SK-N-SH (cell line): ENCODE data around the gene ACP5. TPM values are rescaled to one million over a fixed set of nuclear protein-coding genes. Genes with fewer than 3 reads are reported as not detected.

Experiments used
- CTCF ChIA-PET: fragments of 300-600, 350-600 bp; formaldehyde crosslinking; extraction: SDS; loops from one replicate; lab custom pipeline; 2021; lab: Yijun Ruan, JAX
- POLR2A ChIA-PET: fragments of 350-600 bp; sonication (Branson Sonifier 250); formaldehyde crosslinking; extraction: SDS; loops from one replicate; lab custom pipeline; 2020; ENCODE audit warnings: antibody characterized with exemption, inconsistent platforms; lab: Yijun Ruan, JAX
- DNase-seq: peaks from one replicate; pipeline ENCODE4 v3.0.0; 2012
- H2AFZ ChIP-seq: fragments of 200-600 bp; sonication (generic); 2 replicates; pipeline ENCODE4 v1.8.1; 2016; ENCODE audit warnings: antibody characterized with exemption, mild to moderate bottlenecking, low read depth
- H3F3A ChIP-seq: fragments of 200-600 bp; sonication (generic); replicated peaks from 2 replicates; pipeline ENCODE3; 2016; ENCODE audit warnings: antibody characterized with exemption, mild to moderate bottlenecking; ENCODE audit not compliant: insufficient read depth
- H3K27ac ChIP-seq, 2 experiments: fragments of 200-500 bp in 1 of 2; fragments of 200-600 bp in 1 of 2; sonication (Bioruptor generic) in 1 of 2; sonication (generic), shearing (Covaris generic) in 1 of 2; 2 replicates each; pipeline versions ENCODE4 v1.5.1 to v1.6.1; 2014 to 2016; ENCODE audit warnings: low read depth in 2 of 2, inconsistent platforms in 1 of 2, low read length in 1 of 2, mild to moderate bottlenecking in 1 of 2, mixed read lengths in 1 of 2
- H3K27me3 ChIP-seq: fragments of 200-600 bp; sonication (generic), shearing (Covaris generic); 2 replicates; pipeline ENCODE4 v1.6.1; 2016; ENCODE audit warnings: mixed run types; ENCODE audit not compliant: insufficient read depth
- H3K36me3 ChIP-seq, 2 experiments: fragments of 200-500 bp in 1 of 2; fragments of 200-600 bp in 1 of 2; sonication (Bioruptor generic) in 1 of 2; sonication (generic) in 1 of 2; replicated peaks in 1 of 2; 2 replicates each; pipeline versions ENCODE3 to v1.5.1; 2014 to 2016; ENCODE audit warnings: low read length in 1 of 2, mild to moderate bottlenecking in 1 of 2; ENCODE audit not compliant: insufficient read depth in 2 of 2, control insufficient read depth in 1 of 2
- H3K4me1 ChIP-seq, 2 experiments: fragments of 200-500 bp in 1 of 2; fragments of 200-600 bp in 1 of 2; sonication (Bioruptor generic) in 1 of 2; sonication (generic), shearing (Covaris generic) in 1 of 2; 2 replicates each; pipeline versions ENCODE4 v1.5.1 to v1.6.1; 2014 to 2016; ENCODE audit warnings: low read depth in 1 of 2, low read length in 1 of 2, mixed run types in 1 of 2; ENCODE audit not compliant: insufficient read depth in 2 of 2, control insufficient read depth in 1 of 2
- H3K4me2 ChIP-seq: fragments of 200-600 bp; sonication (generic), shearing (Covaris generic); 2 replicates; pipeline ENCODE4 v1.6.1; 2017; ENCODE audit warnings: mixed run types
- H3K4me3 ChIP-seq, 2 experiments: fragments of 200-500 bp in 1 of 2; fragments of 200-600 bp in 1 of 2; sonication (Bioruptor generic) in 1 of 2; sonication (generic), shearing (Covaris generic) in 1 of 2; 2 replicates each; pipeline versions ENCODE4 v1.5.1 to v1.8.1; 2014 to 2016; ENCODE audit warnings: low read depth in 2 of 2, inconsistent platforms in 1 of 2, low read length in 1 of 2, mild to moderate bottlenecking in 1 of 2, mixed read lengths in 1 of 2, moderate library complexity in 1 of 2
- H3K79me2 ChIP-seq: fragments of 200-600 bp; sonication (generic); 2 replicates; pipeline ENCODE4 v1.8.1; 2017; ENCODE audit warnings: mild to moderate bottlenecking; ENCODE audit not compliant: insufficient read depth
- H3K9ac ChIP-seq: fragments of 200-600 bp; sonication (generic); 2 replicates; pipeline ENCODE4 v1.6.1; 2017; ENCODE audit warnings: mixed run types
- H3K9me2 ChIP-seq: fragments of 200-600 bp; sonication (generic); 2 replicates; pipeline ENCODE4 v1.6.1; 2017; ENCODE audit warnings: mixed run types
- H3K9me3 ChIP-seq: fragments of 200-600 bp; sonication (generic); 2 replicates; pipeline ENCODE4 v1.6.1; 2017; ENCODE audit warnings: mixed run types, mild to moderate bottlenecking, moderate library complexity
- H4K20me1 ChIP-seq: fragments of 200-600 bp; sonication (generic); 2 replicates; pipeline ENCODE4 v1.6.1; 2017; ENCODE audit warnings: mild to moderate bottlenecking, mixed run types; ENCODE audit not compliant: insufficient read depth
- CHD2 ChIP-seq: fragments of 150-350 bp; IDR thresholded peaks from 2 replicates; pipeline ENCODE4 v1.6.1; 2018; ENCODE audit warnings: low read length; ENCODE audit not compliant: partially characterized antibody
- CTCF ChIP-seq: fragments of 200-600 bp; sonication (generic); IDR thresholded peaks from 2 replicates; pipeline ENCODE4 v1.6.1; 2017; ENCODE audit warnings: antibody characterized with exemption, mild to moderate bottlenecking, moderate library complexity
- ELF1 ChIP-seq: IDR thresholded peaks from 2 replicates; pipeline ENCODE4 v1.4.0; 2012
- EZH2phosphoT487 ChIP-seq: fragments of 200-600 bp; sonication (generic); IDR thresholded peaks from 2 replicates; pipeline ENCODE4 v1.6.1; 2017; ENCODE audit warnings: low read depth, mixed run types, mild to moderate bottlenecking, antibody characterized with exemption, moderate library complexity, borderline replicate concordance
- FOXJ3 ChIP-seq: sonication (generic); formaldehyde crosslinking; IDR thresholded peaks from 2 replicates; pipeline ENCODE4 v1.5.1; 2020; ENCODE audit warnings: mild to moderate bottlenecking, missing genetic modification reagents
- FOXM1 ChIP-seq: IDR thresholded peaks from 2 replicates; pipeline ENCODE4 v1.4.0; 2012; ENCODE audit warnings: low read depth, mild to moderate bottlenecking
- GATA2 ChIP-seq: sonication (generic); formaldehyde crosslinking; IDR thresholded peaks from 2 replicates; pipeline ENCODE4 v1.5.0; 2020; ENCODE audit warnings: mild to moderate bottlenecking, missing genetic modification reagents
- JUND ChIP-seq: IDR thresholded peaks from 2 replicates; pipeline ENCODE4 v1.4.0; 2012
- MAX ChIP-seq: IDR thresholded peaks from 2 replicates; pipeline ENCODE4 v1.4.0; 2012; ENCODE audit warnings: low read depth
- MXI1 ChIP-seq: IDR thresholded peaks from 2 replicates; pipeline ENCODE4 v1.6.1; 2012; ENCODE audit warnings: mild to moderate bottlenecking, low read depth, low read length, improper control_type of control experiment
- NFIC ChIP-seq: IDR thresholded peaks from 2 replicates; pipeline ENCODE4 v1.4.0; 2012; ENCODE audit warnings: borderline replicate concordance
- PBX3 ChIP-seq: IDR thresholded peaks from 2 replicates; pipeline ENCODE4; 2012
- POLR2AphosphoS5 ChIP-seq: IDR thresholded peaks from 2 replicates; pipeline ENCODE4 v1.6.1; 2012; ENCODE audit warnings: low read depth, low read length
- RAD21 ChIP-seq: IDR thresholded peaks from 2 replicates; pipeline ENCODE4 v1.6.1; 2012; ENCODE audit warnings: mild to moderate bottlenecking, low read length
- REST ChIP-seq: IDR thresholded peaks from 2 replicates; pipeline ENCODE4 v1.6.1; 2012; ENCODE audit warnings: mild to moderate bottlenecking, low read depth, low read length, moderate library complexity
- RXRA ChIP-seq: IDR thresholded peaks from 2 replicates; pipeline ENCODE4 v1.4.0; 2012; ENCODE audit warnings: low read depth, mild to moderate bottlenecking, borderline replicate concordance
- SIN3A ChIP-seq: IDR thresholded peaks from 2 replicates; pipeline ENCODE4 v1.6.1; 2012; ENCODE audit warnings: low read depth, mild to moderate bottlenecking, low read length, moderate library complexity, borderline replicate concordance
- SMC3 ChIP-seq: IDR thresholded peaks from 2 replicates; pipeline ENCODE4 v1.6.1; 2012; ENCODE audit warnings: low read depth, low read length, improper control_type of control experiment
- TAF1 ChIP-seq: IDR thresholded peaks from 2 replicates; pipeline ENCODE4 v1.6.1; 2012; ENCODE audit warnings: low read depth, mild to moderate bottlenecking, low read length, moderate library complexity, borderline replicate concordance
- TEAD4 ChIP-seq: IDR thresholded peaks from 2 replicates; pipeline ENCODE4 v1.4.0; 2012; ENCODE audit warnings: mild to moderate bottlenecking, borderline replicate concordance; ENCODE audit not compliant: insufficient read depth
- USF1 ChIP-seq: IDR thresholded peaks from 2 replicates; pipeline ENCODE4 v1.4.0; 2012; ENCODE audit warnings: low read depth, borderline replicate concordance
- ZBTB33 ChIP-seq: IDR thresholded peaks from 2 replicates; pipeline ENCODE4 v1.4.0; 2012; ENCODE audit warnings: low read depth, borderline replicate concordance
- WGBS: methylation state at CpG from one replicate; pipeline ENCODE4 v1.1.6; 2017; ENCODE audit warnings: low lambda C conversion rate; 5-methylcytosine and 5-hydroxymethylcytosine counted together
- polyA plus RNA-seq, 3 experiments: library from polyadenylated mRNA; depleted of rRNA; stranded (reverse); fragments of >200 nt; gene quantifications; 2 replicates each; pipeline ENCODE4 v1.2.3, GENCODE V29; 2012

ACP5 gene
- polyA plus RNA-seq, 1 of the 3 experiments (the other 2 are of a cell fraction) = 0.87 TPM

GRCh38 chr19:11587302-11587974 lies 10.0 kb upstream of the ACP5 start (continued):
- TF ChIP-seq MXI1 = no peak
- no peak for TF ChIP-seq NFIC
- TF ChIP-seq SIN3A = no peak
- TF ChIP-seq MAX = no peak
- TF ChIP-seq CHD2 = no peak
- TF ChIP-seq FOXM1 = no peak
- no peak for TF ChIP-seq ZBTB33
- no peak for TF ChIP-seq USF1
- TF ChIP-seq CTCF = peak; percentile 91
- TF ChIP-seq GATA2 = no peak
- no peak for TF ChIP-seq ELF1
- no peak for TF ChIP-seq POLR2AphosphoS5
- no peak for TF ChIP-seq TEAD4
- peak; percentile 90 for TF ChIP-seq RAD21

GRCh38 chr19:11586331-11586730 lies 8.9 kb upstream of the ACP5 start:
- ChIA-PET POLR2A (interaction anchor here (0.6 kb wide), 1 partner anchor 360 kb away, joined by 3 read pairs; no protein-coding TSS in a partner anchor), CTCF (interaction anchor here (0.9 to 3.3 kb wide), 5 partner anchors 10 to 90 kb away, joined by 3 to 22 read pairs (median 4); partner anchors contain the start of gene ELOF1)
- Histone ChIP-seq H3K27ac (no peak overlapping the region), H3K4me1 (no peaks in the 10 kb centered on the region; a peak in 1 of 4 replicates), H3K79me2 (no peaks in the 10 kb centered on the region), H3K27me3 (no peaks in the 10 kb centered on the region), H3K9me2 (no peaks in the 10 kb centered on the region), H4K20me1 (no peaks in the 10 kb centered on the region), H3K4me3 (no peak overlapping the region), H3F3A (peaks cover 3% of the 10 kb centered on the region), H3K9me3 (no peaks in the 10 kb centered on the region), H3K36me3 (no peaks in the 10 kb centered on the region), H3K9ac (no peak overlapping the region), H2AFZ (no peak overlapping the region), H3K4me2 (no peak overlapping the region)
- TF ChIP-seq TAF1 (no peak), FOXJ3 (no peak), SMC3 (no peak), RXRA (no peak), EZH2phosphoT487 (no peak), JUND (no peak), POLR2AphosphoS5 (no peak), PBX3 (no peak), REST (no peak)
- WGBS = 63% methylated on average over 6 of the region's 6 CpGs
- DNase-seq = no peak
